Stromal cell of bone marrow (primary cell): ENCODE results near the gene APOC3.

ENCODE experiments used
- DNase-seq: peaks from one replicate; pipeline ENCODE4 v3.0.0-alpha.2; 2012; ENCODE audit warnings: low read depth

APOC3 gene

DNA sequence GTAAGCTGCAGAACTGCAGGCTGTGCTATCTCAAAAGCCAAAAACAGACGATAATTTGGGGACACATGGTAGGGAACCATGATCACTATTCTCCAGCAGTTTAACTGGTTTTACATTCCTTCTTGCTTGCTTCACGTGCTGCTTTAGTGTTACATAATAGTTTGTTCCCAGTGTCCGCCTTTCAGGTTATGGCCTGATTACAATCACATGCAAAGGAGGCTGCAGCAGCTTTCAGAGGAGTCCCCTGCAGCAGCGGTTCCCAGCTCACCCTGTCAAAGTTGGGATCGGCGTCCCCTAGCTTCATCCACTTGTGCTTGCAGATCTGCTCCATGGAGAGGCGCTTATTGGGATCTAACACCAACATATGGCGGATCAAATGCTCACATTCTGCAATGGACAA is 46.9 kb downstream of the APOC3 start:
- no peak for DNase-seq

DNA sequence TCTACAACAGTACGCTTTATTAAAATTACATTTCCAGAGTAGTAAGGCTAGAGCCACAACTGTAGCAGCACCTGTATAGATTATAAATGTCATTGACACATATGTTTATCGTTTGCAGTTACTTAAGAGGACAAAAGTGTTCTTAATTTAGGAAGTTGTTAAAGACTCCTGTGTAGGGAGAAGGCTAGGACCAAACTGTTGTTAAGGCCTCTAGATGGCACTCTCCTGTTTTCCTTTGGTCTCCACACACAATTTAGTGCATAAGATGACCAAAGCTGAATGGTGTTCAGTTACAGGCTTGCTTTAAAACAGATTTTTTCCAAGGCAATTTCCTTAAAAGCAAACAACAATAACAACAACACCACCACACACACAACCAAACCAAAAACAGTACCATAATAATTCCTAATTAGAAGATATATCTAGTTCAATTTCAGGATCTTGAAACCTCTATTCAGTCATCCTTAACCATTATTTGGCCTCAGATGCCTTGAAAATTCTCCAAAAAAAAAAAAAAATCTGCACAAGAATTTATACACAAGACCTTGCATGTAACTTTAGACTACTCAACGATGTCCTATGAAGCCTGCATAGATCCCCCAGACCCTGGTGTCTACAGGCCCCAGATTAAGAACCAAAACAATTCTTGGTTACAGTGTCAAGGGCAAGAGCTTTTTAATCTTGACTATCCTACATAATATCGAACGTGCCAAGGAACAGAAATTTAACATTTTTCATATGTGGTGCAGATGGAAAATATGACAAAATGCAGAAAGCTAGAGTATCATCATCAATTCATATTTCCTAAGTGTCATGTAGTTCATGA is 50.3 kb downstream of the APOC3 start:
- DNase-seq, result peak; percentile 72

DNA sequence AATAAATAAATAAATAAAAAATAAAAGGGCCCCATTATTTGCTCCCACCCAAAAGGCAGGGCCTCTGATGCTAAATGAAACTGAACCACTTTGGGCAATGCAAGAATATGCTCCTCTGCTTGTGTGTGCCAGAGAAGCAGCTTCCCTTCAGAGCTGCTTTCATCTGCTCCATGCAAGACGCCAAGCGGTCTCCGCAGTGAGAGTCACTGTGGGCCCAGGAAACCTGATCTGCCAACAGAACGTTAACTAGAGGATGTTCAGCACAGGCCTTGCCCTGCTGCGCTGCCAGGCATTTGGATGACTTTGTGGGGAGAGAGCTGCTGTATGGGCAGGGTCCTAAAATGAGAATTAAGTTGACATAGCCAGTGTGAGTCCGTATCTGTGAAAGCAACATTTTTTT is 51.4 kb downstream of the APOC3 start:
- peak; percentile 43 for DNase-seq

GRCh38 chr11:116882386-116882785 is 52.7 kb downstream of the APOC3 start:
- peak; percentile 63 for DNase-seq
